GF-D8 (cell line): ENCODE results near the gene TNK2.
A peak's percentile ranks its signal among the peaks of the same experiment; 100 is the strongest.
"Not testable (repeated sequence)": the region's sequence is repeated elsewhere in the genome, so short reads cannot be mapped to it uniquely, and the experiment has no call there.

Experiments used
- DNase-seq: peaks from one replicate; lab custom pipeline; 2025; lab: John Stamatoyannopoulos, UW

The TNK2 gene

GRCh38 chr3:195916991-195917390 is 8.6 kb upstream of the TNK2 start:
- DNase-seq = no peak

GRCh38 chr3:195916291-195916690 is 7.9 kb upstream of the TNK2 start:
- DNase-seq = no peak

- no peak for DNase-seq
These were observed 6.5 kb upstream of the TNK2 start for GRCh38 chr3:195914648-195915473.

GRCh38 chr3:195914146-195914545 is 5.8 kb upstream of the TNK2 start:
- not testable (repeated sequence) for DNase-seq

DNA sequence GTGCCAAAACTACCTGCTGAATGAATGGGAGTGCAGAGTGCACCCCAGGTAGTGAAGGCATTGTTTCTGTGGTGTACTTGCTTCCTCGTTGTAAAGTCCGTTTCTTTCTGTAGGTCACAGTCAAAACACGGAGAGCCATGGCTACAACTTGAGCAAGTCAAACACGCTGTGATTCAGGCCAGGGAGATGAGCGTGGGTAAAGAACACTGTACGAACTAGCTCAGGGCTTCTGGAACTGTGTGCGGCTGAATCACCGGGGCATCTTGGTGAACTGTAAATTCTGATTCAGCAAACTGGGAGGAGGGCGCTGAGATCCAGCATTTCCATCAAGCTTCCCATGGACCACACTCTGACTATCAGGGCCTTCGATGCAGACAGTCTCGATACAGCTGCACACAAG is 5.0 kb upstream of the TNK2 start:
- no peak for DNase-seq

- DNase-seq = no peak
These were observed 3.6 kb upstream of the TNK2 start for GRCh38 chr3:195911946-195912270.

DNA sequence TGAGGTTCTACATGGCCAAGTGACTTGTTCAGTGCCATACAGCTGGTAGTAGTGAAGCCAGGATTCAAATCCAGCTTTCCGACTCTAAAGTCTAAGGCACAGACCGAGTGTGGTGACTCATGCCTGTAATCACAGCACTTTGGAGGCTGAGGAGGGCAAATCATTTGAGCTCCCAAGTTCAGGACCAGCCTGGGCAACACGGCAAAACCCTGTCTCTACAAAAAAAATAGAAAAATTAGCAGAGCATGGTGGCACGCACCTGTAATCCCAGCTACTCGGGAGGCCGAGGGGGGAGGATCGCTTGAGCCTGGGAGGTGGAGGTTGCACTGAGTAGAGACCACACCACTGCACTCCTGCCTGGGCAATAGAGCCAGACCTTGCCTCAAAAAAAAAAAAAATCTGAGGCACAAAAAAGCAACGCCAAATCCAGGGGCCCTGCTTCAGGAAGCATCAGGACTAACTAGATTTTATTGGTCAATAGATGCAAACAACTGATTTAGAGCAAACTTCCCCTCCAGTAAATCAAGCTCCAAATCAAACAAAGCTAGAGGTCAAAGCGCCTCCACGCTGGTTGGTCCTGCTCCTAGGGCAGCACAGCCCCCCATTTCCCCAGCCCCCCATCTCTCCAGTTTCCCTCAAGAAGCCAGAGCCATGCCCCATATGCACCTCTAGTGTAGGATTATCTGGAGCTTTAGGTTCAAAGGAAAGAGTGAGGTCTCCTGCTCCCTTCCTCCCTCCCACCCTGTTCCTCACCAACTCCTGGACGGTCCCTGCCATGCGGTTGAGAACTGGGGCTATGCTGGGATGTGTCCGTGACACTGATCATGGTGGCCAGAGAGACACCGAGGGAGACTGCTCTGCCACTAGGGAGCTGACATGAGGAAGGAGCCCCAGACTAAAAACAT is 2.9 kb upstream of the TNK2 start:
- no peak for DNase-seq

DNA sequence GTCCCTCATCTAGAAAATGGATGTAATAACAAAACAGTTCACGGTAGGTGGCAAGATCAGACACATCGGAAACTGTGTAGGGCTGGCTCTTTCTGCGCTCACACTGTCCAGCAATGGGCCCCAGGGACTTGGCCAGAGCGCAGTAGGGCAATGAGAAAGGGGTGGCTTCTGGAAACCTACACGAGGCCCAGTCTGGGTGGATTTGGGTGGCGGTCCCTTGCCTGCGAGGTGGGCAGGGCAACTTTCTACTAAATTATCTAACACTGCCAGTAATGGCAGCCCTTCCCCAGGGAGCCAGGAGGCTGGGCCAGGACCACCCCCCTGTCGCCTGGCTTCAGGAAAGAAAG is 2.1 kb upstream of the TNK2 start:
- no peak for DNase-seq

DNA sequence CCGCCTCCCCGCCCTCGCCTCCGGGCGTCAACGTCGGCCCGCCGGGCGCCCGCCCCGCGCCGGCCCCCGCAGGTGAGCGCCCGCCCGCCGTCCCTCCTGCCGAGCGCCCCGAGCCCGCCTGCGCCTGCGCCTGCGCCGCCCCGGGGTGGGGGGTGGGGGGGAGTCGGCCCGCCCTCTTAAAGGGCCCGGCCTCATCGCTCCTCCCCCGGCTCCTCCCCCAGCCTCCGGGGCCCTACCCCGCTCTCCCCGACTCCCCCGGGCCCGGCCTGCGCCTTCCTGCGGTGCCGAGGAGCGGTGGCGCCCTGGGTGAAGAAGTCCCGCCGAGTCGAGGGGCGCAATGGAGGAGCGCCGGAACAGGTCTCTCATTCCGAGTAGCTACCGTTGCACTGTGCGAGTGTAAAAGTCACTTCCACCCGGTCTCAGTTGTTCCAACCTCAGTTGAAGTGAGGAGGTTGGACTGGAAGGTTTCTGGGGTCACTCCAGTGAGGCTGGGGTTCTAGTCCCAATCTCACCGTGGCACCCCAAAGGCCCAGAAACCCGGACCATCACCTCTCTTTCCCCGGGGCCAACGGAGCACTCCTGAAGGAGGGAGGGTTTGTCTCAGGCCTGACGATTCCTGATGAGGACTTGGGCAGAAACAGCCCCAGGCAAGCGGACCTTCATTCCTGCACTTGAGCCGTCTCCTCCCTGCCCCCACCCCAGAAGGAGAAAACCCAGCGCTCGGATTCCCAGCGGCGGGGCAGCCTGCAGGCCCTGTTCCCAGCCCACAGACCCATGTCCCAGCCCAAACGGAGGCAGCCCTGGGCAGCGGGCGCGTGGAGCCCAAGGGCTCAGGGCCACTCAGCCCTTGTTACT is 1.5 kb upstream of the TNK2 start:
- peak; percentile 45 for DNase-seq

GRCh38 chr3:195908694-195909581 is 587 bp upstream of the TNK2 start:
- no peak for DNase-seq

DNA sequence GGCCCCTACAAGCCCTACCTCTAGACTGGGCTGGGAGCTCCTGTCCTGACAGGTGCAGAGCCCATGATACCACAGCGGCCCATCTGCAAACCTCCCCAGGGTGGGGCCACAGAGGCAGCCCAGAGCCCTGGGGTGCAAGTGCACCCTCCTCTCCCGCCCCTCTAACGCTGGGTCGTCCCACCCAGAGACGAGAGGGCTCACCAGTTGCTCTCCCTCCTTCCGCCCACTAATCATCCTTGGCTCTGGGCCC is 742 bp downstream of the TNK2 start:
- DNase-seq = no peak

GRCh38 chr3:195906865-195907683 is 1.3 kb downstream of the TNK2 start:
- DNase-seq = peak; percentile 48

- DNase-seq = no peak
These were observed 2.1 kb downstream of the TNK2 start for GRCh38 chr3:195905970-195906864.

DNA sequence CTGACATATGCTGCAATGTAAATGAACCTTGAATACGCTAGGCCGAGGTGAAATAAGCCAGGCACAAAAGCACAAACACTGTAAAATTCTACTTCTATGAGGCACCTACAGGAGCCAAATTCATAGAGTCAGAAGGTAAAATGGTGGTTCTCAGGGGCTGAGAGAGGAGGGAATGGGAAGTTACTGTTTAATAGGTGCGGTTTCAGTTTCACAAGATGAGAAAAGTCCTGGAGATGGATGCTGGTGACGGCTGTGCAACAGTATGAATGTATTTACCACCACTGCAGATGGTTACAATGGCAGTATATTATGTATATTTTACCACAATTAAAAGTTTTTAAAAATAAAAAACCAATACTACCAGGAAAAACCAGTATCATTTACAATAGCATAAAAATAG is 4.0 kb downstream of the TNK2 start:
- DNase-seq = peak; percentile 37

DNA sequence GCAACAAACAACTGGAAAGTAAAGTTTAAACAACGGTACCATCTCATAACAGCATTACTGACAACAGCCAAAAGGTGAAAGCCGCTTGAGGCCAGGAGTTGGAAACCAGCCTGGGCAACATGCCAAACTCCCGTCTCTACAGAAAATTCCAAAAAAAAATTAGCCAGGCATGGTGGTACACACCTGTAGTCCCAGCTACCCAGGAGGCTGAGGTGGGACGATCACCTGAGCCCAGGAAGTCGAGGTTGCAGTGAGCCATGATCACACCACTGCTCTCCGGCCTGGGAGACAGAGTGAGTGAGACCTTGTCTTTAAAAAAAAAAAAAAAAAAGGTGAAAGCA is 4.4 kb downstream of the TNK2 start:
- DNase-seq = no peak

- not testable (repeated sequence) for DNase-seq
These were observed 5.7 kb downstream of the TNK2 start for GRCh38 chr3:195902634-195903033.

DNA sequence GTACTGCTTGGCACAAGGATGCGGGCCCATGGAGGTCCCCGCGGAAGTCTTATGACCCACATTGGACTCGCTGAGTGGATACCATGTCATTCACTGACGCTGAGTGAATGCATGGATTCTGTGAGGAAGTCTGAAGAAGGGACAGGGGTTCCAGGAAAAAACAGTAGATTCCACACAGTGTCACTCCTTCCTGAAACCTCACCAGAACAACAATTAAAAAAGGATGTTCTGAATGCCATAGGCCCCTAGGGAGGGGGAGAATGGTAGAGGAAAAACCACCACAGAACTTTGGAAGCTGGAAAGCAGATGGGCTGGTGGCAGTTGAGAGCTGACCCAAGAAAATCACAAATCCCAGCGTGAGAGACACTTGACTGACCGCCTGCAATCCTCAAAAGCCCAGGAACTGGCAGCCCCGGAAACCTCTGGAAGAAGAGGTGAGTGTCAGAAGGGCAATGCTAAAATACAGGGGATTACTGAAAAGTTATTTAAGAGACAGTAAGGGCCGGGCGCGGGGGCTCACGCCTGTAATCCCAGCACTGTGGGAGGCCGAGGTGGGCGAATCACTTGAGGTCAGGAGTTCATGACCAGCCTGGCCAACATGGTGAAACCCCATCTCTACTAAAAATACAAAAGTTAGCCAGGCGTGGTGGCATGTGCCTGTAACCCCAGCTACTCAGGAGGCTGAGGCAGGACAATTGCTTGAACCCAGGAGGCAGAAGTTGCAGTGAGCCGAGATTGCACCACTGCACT is 6.3 kb downstream of the TNK2 start:
- not testable (repeated sequence) for DNase-seq

DNA sequence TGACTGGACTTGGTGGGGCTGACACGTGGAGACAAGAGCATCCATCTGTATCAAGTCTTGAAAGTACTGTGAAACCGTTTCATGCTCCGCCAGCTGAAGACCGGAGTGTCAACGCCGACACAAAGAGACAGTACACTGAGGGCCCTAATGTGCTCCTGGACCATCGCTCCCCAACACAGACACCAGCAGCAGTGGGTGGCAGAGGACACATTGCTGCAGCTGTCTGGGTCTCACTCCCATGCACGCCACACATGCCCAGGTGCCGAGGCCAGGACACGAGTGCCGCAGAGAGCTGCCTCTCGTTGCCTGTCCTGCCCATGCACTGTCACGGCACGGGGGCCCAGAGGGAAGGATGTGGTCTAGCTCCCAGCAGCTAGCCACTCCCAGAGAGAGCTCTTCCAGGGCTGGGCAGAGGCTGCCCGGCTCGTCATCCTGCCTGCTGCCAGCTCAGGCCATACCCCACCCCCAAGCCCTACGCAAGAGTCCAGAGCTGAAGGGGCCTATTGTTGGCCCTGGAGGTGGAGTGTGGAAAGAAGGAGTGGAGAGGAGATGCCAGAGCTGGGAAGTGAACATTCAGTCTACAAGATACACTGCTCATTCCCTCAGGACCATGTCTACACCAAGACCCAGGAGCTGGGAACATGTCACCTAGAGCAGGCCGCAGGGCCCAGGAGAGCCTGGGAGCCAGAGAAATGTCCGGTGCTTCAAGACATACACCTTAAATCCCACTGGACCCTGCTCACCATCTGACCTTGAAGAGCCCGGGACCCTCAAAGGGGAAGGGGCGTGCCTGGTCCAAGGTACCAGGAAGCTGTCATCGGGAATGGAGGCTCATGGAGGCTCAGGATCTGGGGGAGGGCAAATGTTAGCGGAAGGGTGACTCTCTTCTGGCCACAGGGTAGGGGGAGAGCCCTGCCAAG is 7.7 kb downstream of the TNK2 start:
- DNase-seq = peak; percentile 72
